Measurements from ENCODE around the gene KCNIP3.

DNA sequence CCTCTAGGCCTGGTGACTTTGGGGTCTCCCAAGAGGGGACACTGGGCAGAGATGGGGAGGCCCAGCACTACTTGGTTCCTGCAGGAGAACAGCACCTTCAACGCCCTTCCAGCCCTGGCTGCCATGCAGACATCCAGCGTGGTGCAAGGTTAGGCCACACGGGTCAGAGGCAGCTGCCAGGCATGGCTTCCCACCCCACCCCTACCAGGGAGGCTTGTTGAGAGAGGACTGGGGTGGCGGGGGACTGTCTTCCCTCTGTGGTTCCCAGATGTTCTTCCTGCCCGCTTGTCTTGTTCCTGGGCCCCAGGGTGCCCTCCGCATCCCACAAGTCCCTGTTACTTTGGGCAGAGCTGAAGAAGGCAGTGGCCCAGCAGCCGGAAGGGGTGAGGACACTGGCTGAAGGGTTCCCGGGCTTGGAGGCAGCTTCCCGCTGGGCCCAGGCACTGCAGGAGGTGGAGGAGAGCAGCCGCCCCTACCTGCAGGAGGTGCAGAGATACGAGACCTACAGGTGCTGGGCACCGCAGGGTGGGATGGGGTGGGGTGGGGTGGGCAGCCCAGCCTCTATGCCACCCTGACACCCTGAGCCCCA, 18.4 kb upstream of the KCNIP3 start:
- TF ChIP-seq, protein P1, sequence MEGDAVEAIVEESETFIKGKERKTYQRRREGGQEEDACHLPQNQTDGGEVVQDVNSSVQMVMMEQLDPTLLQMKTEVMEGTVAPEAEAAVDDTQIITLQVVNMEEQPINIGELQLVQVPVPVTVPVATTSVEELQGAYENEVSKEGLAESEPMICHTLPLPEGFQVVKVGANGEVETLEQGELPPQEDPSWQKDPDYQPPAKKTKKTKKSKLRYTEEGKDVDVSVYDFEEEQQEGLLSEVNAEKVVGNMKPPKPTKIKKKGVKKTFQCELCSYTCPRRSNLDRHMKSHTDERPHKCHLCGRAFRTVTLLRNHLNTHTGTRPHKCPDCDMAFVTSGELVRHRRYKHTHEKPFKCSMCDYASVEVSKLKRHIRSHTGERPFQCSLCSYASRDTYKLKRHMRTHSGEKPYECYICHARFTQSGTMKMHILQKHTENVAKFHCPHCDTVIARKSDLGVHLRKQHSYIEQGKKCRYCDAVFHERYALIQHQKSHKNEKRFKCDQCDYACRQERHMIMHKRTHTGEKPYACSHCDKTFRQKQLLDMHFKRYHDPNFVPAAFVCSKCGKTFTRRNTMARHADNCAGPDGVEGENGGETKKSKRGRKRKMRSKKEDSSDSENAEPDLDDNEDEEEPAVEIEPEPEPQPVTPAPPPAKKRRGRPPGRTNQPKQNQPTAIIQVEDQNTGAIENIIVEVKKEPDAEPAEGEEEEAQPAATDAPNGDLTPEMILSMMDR (IDR thresholded peaks at IDR 0.05; ENCODE audit: insufficient read depth, low read length), result no peak
- TF ChIP-seq POLR2AphosphoS5 (IDR thresholded peaks at IDR 0.05; ENCODE audit: low read depth) (no peak), GABPA (IDR thresholded peaks at IDR 0.05; ENCODE audit: low read depth) (no peak), SPI1 (IDR thresholded peaks at IDR 0.05; ENCODE audit: borderline replicate concordance, low read depth) (no peak)
- TF ChIP-seq, protein P2, sequence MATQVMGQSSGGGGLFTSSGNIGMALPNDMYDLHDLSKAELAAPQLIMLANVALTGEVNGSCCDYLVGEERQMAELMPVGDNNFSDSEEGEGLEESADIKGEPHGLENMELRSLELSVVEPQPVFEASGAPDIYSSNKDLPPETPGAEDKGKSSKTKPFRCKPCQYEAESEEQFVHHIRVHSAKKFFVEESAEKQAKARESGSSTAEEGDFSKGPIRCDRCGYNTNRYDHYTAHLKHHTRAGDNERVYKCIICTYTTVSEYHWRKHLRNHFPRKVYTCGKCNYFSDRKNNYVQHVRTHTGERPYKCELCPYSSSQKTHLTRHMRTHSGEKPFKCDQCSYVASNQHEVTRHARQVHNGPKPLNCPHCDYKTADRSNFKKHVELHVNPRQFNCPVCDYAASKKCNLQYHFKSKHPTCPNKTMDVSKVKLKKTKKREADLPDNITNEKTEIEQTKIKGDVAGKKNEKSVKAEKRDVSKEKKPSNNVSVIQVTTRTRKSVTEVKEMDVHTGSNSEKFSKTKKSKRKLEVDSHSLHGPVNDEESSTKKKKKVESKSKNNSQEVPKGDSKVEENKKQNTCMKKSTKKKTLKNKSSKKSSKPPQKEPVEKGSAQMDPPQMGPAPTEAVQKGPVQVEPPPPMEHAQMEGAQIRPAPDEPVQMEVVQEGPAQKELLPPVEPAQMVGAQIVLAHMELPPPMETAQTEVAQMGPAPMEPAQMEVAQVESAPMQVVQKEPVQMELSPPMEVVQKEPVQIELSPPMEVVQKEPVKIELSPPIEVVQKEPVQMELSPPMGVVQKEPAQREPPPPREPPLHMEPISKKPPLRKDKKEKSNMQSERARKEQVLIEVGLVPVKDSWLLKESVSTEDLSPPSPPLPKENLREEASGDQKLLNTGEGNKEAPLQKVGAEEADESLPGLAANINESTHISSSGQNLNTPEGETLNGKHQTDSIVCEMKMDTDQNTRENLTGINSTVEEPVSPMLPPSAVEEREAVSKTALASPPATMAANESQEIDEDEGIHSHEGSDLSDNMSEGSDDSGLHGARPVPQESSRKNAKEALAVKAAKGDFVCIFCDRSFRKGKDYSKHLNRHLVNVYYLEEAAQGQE (IDR thresholded peaks at IDR 0.05; ENCODE audit: insufficient replicate concordance, low read depth), result no peak
